Stimulated activated CD8-positive, alpha-beta memory T cell treated with anti-CD3 and anti-CD28 coated beads, Interleukin-15, amount 100 ng/mL, for 4 hours (primary cell): ENCODE data around the gene IL11RA.
"Not testable (repeated sequence)": the region's sequence is repeated elsewhere in the genome, so short reads cannot be mapped to it uniquely, and the experiment has no call there.

Experiments used
- DNase-seq, 2 donors: peaks; one replicate each; pipeline ENCODE4 v3.0.0-alpha.2; 2020; ENCODE audit warnings: low read depth in 2 of 2

Gene IL11RA

DNA sequence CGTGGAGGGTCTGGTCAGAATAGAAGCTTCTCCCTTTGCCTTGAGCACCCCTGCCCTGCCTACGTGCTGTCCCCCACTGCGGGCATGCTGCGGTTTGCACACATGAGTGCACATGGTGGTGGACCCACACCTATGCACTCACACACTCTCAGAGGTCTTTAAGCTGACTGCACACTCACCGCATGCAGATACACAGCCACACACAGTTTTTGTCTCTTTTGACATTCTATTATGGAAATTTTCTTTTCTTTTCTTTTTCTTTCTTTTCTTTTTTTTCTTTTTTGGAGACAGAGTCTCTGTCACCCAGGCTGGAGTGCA, 22.5 kb upstream of the IL11RA start:
- no peak for DNase-seq

DNA sequence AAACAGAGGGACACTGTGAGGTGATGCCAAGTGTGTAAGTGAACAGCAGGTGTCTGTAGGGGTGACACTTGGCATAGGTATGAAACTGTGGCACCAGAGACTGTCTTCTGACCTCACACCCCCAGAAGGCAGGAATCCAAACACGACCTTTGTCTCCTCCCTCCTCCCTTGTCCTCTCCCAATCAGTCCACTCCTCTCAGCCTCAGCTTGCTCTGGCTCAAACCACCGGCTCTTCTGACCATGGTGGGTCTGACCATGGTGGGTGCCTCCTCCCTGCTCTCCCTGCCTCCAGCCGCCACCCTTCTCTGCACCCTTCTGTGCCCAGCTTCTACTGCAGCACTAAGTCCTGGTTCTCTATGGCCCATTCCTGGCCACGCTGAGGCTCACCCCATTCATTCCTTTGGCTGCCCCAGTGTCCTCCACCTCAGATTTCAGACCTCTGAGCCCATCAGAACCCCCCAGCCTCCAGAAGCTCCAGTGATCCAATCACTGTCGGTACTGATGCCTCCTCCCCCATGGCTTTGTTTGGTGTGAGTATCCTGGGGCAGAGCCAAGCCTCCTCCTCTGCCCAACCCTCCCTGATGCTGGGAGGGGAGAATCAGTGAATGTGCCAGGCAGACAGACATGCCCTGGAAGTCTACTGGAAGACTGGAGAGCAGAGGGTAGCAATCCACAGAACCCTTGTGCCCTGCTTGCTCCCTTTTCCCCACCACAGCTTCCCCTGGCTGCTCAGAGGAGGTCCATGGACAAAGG, 21.4 kb upstream of the IL11RA start:
- no peak for DNase-seq

DNA sequence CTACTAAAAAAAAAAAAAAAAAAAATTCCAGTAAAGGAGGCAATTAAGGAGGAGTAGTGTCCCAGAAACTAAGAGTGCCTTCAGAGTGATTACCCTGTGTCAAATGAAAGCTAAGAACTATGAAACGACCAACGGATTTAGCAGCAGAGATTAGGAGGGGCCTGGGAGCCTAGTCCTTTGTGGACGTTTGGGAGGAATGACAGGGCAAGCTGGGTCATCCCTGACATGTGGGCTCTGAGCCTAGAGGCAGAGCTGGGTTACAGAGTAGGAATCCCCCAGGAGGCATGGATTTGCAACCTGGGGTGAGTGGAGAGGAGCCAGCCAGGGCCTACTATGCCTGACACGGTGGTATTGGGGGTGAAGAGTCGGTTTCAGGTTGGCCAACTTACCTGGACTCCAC, 18.8 kb upstream of the IL11RA start:
- DNase-seq: no peak

DNA sequence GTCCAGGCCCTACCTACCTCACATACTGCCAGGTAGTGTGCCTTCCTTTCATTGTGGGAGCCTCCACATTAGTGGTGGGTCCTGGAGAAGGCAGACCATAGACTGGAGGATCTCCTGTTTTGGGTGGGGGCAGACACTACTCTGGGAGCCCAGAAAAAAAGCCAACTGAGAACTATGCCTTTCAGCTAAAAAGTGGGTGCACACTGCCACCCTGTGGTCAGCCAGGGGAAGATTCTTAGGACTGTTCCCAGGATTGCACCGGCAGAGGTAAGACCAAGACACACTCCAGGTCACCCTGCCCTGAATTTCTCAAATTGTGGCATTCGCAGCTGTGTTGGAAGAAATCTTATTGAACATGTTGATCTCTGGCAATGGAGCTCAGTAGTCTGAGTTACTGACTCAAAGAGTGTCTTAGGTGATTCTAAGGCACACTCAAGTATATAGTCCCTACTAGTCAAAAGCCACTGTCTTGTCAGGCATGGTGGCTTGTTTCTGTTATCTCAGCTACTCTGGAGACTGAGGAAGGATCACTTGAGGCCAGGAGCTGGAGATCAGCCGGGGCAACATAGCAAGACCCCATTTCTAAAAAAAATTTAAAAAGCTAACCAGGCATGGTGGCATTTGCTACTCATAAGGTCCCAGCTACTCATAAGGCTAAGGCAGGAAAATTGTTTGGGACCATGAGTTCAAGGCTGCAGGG, 18.0 kb upstream of the IL11RA start:
- peak in 1 of 2 donors; percentile 34 for DNase-seq

DNA sequence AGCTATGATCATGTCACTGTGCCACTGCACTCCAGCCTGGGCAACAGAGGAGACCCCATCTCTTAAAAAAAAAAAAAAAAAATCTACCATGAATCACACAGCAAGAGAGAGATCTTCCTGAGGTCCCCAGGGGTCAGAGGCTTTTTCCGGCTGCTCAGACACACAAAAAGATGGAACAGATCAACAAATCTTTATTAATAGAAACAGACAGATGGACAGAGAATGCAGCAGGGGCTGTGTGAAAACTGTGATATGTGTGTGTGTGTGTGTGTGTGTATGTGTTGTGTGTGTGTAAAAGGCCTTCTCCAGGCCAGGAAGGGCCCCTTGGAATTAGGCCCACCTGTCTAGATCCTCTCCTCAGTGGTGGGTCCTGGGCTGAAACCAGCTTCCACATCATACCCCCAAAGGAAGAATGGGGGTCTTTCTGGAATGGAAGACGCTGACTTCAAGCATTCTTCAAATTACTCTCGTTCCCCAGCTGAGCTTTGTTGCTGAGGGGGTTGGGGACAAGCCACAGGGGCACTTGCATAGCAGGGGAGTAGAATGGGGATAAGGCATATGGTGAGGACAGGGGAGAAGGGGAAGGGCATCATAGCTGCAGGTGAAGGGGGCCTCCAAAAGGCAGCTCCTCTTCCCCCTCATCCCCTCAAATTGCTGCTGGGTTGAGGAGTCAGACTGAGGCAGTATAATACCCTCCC, 17.3 kb upstream of the IL11RA start:
- no peak for DNase-seq

DNA sequence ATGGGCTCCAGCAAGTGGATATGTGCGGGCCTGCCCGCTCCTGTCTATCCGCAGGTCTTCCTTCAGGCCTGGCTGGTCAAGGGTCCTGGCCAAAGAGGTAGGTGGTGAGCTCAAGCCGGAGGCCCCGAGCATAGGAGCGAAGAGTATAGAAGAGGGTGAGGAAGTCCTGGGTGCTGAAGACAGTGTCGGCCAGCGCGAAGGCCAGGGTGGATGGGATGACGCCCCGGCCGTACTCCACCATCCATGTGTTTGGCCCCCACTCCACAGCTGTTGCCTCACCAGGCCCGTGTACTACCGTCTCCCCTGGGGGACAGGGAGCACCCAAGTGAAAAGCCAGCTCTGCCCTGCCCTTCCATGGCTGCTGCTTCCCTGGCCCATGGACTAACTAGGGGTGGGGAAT, 16.4 kb upstream of the IL11RA start:
- no peak for DNase-seq

DNA sequence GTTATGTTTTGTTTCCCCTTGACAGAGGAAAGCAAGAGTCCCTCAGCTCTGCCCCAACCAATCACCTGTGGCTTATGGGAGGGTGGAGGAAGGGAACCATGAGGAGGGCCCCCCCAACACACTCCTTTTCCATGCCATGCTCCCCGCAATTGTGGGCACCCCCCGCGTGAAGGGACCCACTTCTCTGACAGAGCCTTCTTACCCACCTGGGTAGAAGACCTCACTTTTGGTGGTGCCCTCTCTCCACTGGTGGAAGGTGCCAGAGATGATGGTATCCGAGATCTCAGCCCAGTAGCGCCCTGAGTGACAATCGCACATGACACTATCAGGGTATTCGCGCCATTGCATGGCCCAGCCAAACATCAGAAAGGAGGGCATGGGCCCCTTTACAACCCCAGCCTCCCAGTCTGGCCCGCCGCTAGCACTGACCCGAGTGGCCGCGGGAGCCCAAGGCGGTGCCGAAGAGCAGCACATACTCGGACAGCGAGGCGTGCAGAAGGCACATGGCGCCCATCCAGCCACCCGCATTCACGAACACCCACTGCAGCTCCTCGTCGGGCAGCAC, 15.1 kb upstream of the IL11RA start:
- peak in 1 of 2 donors; percentile 26 for DNase-seq

DNA sequence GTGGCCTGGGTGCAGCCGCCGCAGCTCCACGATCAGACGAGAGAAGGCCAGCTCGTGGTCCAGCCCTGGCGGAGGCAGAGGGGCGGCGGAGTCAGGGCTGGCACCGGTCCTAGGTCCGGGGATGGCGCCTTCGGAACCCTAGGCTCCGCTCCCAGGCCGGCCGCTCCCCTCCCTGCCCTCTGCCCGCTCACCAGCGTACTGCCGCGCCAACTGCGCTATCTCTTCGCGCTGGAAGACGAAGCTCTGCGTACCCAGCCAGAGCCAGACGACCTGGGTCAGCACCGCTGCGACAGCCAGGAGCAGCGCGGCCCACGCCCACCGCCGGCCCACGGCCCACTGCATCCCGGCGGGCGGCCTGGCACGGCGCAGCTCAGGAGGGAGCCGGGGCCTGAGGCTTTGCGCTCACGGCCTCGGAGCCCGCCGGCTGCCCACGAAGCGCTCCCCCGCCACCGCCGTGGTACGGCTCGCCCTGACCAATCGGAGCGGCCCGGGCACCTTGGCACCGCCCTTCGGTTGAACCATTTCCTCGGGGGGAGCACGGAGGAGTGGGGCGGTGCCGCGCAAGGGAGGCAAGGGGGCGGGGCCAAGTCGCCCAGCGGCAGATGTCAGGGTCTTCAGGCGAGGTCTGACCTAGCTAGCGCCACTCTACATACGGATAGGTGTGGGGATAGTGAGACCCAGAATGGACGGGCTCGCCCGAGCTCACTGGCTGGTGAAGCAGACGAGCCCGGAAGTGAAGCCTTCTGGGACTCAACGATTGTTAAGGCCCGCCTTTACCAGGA, 14.4 kb upstream of the IL11RA start, which contains the start of gene SIGMAR1:
TSS of gene SIGMAR1 (minus strand) at position 432 of the 782 bp plus-strand sequence. CDS start at position 342, 90 bp downstream.
- DNase-seq: peak; percentile 88 to 89

DNA sequence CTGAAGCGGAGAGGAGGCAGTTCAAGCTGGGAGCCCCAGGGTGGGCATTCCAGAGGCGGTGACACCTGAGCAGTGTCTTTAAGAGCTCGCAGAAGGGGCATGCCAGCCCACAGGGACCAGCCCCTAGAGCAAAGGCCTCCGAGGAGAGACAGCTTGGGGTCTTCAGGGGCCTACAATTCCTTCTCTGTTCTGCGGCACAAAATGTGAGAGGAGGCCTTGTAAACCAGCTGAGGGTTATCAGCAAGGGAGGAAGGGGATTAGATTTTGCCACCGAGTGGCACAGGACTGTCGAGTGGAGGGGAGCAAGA, 13.9 kb upstream of the IL11RA start:
- DNase-seq: no peak

DNA sequence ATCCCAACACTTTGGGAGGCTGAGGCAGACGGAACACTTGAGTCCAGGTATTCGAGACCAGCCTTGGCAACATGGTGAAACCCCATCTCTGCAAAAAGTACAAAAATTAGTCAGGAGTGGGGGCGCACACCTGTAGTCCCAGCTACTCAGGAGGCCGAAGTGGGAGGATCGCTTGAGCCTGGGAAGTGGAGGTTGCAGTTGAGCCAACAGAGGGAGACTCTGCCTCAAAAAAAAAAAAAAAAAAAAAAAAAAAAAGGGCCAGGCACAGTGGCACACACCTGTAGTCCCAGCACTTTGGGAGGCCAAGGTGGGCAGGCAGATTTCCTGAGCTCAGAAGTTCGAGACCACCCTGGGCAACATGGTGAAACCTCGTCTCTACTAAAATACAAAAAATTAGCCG, 12.7 kb upstream of the IL11RA start:
- DNase-seq: not testable (repeated sequence)

DNA sequence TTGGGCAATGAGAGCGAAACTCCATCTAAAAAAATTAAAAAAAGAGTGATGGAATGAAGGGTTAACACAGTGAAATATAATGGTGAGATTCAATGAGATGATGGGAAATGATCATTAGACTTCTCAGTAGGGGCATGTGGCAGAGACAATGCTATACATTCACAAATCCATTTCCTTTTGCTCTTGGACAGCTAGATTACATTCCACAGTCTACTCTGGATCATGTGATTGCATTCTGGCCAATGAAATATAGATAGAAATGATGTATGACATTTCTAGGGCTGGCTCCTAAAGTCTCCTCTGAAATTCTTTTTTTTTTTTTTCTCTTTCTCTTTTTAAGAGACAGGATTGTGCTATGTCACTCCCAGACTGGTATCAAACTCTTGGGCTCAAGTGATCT, 9.3 kb upstream of the IL11RA start:
- no peak for DNase-seq

DNA sequence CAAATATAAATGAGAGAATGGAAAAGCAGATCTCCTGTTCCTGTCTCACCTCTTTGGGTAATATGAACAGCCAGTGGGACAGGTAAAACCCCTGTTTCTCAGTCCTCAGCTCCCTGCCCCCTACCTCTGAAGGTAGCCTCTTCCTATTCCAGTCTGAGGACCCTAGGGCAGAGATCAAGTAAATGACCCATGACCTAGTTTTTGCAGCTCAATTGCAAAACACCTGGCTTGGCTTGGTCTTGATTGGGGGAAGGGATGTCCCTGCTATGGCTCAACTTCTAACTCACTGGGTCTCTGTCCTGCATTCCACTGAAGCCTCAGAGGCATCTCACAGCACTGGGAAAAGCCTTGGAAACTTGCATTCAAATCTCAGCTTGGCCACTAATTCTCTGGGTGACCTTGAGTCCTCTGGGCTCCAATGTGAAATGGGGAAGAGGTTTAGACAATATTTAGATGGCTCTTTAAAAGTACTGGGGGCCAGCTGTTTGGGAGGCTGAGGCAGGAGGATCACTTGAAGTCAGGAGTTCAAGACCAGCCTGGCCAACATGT, 7.1 kb upstream of the IL11RA start:
- no peak for DNase-seq

DNA sequence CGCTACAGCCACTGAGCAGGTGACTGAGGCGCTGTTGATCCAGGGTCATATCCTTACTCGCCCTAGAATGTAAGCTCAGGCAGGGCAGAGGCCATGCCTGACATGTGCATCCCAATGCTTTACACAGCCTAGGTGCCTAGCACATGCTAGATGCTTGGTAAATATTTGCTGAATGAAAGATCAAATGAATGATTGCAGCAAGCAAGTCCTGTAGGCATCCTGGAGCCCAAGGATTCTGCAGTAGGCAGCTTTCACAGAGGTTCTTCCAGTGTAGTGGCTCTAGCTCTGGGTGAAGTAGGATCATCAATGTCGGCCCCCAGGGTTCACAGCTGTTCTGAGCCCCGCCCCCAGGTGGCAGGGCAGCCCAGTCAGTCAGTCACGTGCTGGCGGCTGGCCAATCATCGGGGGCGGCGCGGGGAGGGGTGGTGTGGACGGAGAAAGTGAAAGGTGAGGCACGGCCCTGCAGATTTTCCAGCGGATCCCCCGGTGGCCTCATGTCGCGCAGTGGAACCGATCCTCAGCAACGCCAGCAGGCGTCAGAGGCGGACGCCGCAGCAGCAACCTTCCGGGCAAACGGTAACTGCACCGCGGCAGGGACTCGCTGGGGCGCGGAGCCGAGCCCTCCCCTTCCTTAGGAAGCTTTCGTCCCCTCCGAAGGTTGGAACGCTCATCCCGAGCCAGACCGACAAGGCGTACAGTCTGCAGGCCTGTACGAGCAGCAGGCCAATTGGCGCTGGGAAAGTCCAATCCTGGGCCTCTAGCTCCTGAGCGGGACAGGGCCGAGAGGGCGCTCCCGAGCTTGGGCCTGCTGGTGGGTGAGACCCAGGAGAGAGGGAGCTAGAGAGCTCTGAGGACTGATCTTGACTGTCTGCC, 5.5 kb upstream of the IL11RA start, which contains the start of gene GALT:
TSS of gene GALT (plus strand) at position 465 of the 873 bp plus-strand sequence. CDS start at position 495, 30 bp downstream.
- peak; percentile 90 to 92 for DNase-seq

DNA sequence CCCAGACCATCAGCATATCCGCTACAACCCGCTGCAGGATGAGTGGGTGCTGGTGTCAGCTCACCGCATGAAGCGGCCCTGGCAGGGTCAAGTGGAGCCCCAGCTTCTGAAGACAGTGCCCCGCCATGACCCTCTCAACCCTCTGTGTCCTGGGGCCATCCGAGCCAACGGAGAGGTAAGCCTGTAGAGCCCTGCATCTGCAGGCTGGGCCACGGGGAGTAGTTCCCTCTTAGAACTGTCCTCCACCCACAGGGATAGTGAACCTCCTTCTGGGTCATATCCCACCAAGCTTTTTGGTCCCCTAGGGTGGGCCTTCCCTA, 4.9 kb upstream of the IL11RA start:
- no peak for DNase-seq

DNA sequence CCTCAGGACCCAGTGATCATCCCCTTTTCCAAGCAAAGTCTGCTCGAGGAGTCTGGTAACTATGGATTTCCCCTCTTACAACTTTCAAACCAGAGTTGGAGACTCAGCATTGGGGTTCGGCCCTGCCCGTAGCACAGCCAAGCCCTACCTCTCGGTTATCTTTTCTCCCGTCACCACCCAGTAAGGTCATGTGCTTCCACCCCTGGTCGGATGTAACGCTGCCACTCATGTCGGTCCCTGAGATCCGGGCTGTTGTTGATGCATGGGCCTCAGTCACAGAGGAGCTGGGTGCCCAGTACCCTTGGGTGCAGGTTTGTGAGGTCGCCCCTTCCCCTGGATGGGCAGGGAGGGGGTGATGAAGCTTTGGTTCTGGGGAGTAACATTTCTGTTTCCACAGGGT, 4.3 kb upstream of the IL11RA start:
- no peak for DNase-seq

DNA sequence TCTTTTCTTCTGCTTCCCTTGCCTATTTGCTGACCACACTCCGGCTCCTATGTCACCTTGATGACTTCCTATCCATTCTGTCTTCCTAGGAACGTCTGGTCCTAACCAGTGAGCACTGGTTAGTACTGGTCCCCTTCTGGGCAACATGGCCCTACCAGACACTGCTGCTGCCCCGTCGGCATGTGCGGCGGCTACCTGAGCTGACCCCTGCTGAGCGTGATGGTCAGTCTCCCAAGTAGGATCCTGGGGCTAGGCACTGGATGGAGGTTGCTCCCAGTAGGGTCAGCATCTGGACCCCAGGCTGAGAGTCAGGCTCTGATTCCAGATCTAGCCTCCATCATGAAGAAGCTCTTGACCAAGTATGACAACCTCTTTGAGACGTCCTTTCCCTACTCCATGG, 3.3 kb upstream of the IL11RA start:
- DNase-seq: no peak

DNA sequence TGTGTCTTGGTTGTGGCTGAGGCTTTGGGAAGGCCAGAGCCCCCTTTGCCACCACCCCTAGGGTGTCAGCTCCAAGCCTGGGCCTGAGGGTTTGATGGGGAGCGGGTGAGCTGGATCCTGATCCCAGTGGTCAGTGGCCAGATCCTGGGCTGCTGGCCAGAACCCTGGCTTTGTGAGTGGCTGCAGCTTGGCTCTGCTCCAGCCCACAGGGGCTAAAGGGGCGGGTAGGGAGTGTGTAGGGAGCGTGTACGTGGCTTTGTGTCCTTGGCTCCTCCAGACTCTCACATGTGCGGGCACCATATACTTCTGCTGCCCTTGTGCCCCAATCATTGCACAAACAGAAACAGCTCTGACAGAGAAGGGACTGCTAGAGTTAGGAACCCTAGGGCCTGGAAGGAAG, 1.2 kb upstream of the IL11RA start:
- DNase-seq: no peak

DNA sequence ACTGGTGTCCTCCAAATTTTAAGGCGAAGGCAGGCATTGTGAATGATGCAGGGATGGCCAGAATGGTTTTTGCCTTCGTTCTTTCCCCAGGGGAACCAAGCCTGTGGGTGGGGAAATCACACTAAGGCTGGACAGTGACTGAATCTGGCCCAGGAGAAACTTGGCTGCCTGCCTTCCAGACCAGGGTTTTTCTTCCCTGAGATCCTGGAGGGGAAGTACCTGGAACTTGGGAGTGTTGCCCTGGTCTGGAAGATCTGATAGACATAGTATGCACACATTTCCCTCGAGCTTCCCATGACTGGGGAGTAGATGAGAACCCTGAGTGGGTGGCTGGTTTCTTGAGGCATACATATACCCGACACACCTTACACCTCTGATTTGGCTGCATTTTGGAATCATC, 664 bp upstream of the IL11RA start:
- DNase-seq: no peak

DNA sequence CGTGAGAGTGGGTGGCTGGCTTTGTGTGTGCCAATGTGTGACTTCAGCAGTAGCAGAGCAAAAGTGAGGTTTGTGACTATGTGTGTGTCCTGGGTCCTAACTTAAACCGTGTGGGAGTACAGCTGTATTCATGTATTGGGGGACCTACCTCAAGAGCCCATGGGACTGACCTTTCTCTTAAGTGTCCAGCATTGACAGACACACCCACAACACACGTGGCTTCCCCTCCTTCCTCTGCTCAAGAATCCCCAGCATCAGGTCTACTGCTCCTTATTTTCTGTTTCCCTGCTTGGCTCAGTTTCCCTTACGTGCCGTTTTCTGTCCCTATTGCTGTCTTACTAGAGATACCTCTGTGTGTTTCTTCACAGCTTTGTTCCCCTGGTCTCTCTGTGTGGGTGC, 616 bp downstream of the IL11RA start:
- DNase-seq: no peak

DNA sequence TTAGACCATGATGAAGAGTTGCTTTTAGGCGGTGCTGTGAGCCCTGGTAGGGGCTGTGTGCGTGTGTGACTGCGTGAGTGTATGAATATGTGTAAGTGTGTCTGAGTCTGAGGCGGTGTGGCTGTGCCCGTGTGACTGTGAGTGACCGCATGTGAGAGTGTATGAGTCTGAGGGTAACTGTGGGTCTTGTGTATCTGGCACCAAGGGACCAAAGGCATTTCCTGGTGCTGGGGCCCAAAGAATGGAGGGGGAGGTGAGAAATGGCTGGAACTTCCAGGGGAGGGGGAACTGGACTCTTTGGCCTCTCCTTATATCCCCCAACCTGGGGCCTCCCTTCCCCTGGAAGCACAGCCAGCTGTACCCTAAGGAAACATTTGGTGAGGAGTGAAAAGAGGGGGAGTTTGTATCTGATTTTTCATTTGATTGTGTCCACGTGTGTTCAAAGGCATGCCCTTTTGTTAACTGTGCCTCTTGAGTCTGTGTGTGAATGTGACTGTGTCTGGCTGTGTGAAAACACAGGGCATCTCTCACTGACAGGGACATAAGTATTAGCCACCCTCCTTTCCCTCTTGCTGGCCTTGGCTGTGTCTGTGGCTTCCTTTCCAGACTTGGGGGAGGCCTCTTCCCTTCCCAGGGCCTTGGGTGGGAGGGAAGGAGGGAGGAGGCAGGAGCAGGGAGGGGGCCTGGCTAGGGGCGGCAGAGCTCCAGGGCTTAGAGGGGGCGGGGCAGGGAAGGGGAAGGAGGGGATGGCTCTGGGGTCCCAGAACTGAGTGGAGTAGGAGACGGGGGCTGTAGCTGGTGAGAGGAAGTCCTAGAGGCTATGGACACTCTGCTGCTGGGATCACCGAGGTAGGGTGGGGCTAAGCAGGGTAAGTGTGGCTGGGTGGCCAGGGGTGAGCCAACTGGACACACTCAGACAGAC, 1.4 kb downstream of the IL11RA start:
- no peak for DNase-seq
